RKO (cell line): ENCODE data around the gene B3GALNT2.
"Not testable (repeated sequence)": the region's sequence is repeated elsewhere in the genome, so short reads cannot be mapped to it uniquely, and the experiment has no call there.

Experiments
- DNase-seq: peaks from one replicate; pipeline ENCODE4 v3.0.0-alpha.2; 2016; ENCODE audit warnings: low spot score

Gene B3GALNT2

GRCh38 chr1:235504122-235504493 lies at the start of gene B3GALNT2:
TSS of gene B3GALNT2 (minus strand) at chr1:235504452. CDS start at chr1:235504252, 200 bp downstream.
- no peak for DNase-seq

DNA sequence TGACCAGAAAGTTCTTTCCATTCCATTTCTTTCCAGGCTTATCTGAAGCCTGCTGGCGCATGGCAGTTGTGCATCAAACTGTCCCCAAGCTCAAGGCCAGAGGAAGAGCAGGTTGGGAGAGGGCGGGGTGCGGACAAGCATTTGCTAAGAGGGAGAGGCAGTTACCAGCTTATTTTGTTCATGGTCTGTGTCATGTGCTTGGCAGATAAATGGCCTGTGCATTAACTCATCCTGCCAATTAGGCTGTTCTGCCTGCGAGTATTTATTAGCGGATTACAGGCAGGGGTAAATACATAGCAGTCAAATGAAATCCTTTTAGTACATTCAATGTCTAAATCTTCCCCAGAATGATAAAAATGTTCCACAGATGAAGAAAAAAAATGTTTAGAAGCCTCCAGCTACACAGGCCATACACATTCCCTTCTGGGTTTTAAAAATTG lies 48.9 kb upstream of the B3GALNT2 start:
- no peak for DNase-seq

DNA sequence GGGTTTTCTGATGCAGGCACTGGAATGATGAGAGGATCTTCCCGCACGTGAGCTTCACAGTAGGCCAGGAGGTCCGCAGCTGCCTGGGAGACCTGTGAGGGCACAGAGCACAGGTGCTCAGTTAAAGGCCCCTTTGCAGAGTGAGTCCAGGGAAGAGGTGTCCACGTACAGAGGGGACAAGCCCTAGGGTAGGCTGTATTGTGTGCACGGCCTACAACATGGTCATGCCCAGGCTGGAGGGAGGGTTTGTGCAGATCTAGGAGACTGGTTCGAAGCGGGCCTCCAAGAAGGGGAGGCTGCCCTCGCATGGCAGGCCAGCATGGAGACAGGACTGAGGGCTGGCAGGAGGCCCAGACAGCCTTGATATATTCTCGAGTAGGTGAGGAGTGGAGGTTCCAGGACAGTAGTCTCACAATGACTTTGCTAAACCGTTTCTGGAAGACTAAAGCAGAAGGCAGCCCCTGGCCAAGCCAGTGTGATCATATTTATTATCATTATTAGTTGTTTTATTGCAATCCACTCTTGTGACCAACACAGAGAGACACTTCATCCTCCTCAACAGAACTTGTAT lies 48.0 kb upstream of the B3GALNT2 start:
- no peak for DNase-seq

DNA sequence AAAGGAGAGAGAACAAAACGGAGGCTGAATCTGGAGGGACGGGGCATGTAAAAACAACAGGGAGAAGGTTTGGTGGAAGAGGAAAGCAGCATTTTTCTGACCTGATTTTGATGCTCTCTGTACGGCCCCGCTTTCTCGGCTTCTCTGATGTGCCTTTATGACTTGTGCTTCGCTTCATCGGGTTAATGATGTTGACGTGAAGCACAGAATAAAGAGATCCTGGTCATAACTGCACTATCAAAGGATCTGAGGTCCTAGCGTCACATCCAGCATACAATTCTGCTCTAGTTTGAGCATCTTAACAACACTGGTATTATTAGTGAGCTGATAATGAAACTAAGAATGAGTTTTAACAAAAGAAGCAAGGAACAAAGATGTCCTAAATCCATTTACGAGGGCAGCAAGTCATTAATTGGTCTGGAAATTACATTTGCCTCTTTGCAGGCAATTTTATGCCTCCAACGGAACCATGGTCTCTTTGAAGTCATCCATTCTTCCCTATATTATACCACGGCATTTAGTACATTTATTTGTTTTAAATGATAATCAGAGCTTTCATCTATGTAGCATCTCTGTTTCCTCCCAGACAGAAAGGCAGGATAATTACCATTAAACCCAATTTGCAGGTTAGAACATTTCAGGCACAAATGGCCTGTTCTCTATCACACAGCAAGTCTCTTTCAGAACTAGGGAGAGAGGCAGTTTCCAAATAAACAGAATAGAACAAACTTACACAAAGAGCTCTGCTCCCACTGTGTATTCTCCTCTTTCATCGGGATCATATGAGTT lies 45.3 kb upstream of the B3GALNT2 start:
- DNase-seq: no peak

GRCh38 chr1:235546369-235547155 lies 42.3 kb upstream of the B3GALNT2 start:
- not testable (repeated sequence) for DNase-seq

GRCh38 chr1:235545292-235545930 lies 41.2 kb upstream of the B3GALNT2 start:
- DNase-seq: no peak

DNA sequence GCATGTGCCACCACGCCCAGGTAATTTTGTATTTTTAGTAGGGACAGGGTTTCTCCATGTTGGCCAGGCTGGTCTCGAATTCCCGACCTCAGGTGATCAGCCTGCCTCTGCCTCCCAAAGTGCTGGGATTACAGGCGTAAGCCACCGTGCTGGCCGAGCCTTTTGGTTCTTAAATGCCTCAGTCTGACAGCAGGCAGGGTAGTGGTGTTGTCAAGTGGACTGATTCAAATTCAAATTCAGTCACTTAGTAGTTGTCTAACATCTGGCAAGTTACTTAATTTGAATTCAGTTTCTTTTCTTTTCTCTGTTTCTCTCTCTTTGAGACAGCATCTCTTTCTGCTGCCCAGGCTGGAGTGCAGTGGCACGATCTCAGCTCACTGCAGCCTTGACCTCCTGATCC lies 38.6 kb upstream of the B3GALNT2 start:
- DNase-seq: not testable (repeated sequence)

DNA sequence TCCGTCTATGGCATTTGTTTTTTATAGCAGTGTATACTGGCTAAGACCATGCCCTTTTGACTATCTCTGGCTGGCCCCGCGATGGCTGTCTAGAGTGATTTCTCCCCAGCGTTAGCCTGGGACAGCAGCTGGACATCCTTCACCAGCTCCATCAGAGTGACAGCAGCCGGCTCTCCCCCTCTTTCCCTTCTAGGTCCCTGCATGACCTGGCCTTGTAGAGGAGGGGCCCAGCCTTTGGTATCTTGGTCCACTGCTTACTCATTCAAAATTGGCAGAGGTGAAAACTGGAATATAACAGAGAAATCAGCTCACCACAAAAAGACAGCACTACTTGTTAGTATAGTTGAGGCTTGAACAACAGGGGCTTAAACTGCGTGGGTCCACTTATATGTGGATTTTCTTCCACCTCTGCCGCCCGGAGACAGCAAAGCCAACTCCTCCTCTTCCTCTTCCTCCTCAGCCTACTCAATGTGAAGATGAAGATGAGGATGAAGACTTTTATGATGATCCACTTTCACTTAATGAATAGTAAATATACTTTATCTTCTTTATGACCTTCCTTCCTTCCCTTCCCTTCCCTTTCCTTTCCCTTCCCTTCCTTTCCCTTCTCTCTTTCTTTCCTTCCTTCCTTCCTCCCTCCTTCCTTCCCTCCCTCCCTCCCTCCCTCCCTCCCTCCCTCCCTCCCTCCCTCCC lies 29.4 kb upstream of the B3GALNT2 start:
- DNase-seq: no peak

GRCh38 chr1:235532360-235532759 lies 28.1 kb upstream of the B3GALNT2 start:
- DNase-seq: peak; percentile 50

DNA sequence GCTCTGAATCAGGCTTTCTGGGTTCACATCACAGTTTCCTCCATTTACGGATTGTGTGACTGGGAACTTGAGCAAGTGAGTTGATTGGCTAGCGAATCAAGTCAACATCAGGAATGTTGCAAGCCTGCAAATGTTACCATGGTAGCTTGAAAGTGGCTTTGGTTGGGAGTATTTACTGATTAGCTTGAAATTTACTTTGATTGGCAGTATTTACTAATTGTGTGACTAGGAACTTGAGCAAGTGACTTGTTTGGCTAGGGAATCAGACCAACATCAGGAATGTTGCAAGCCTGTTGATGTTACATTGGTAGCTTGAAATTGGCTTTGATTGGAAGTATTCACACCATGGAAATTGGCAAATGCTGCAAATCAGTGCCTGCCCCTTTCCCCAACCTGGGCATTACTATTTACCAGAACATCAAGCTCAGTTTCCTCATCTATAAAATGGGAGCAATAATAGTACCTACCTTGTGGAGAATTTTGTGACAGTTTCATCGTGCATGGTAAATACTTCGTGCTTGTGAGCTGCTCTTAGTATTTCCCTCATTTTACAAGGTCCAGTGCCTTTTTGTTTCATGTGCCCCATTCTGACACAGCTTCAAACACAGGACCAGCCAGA lies 23.1 kb upstream of the B3GALNT2 start:
- DNase-seq: no peak

DNA sequence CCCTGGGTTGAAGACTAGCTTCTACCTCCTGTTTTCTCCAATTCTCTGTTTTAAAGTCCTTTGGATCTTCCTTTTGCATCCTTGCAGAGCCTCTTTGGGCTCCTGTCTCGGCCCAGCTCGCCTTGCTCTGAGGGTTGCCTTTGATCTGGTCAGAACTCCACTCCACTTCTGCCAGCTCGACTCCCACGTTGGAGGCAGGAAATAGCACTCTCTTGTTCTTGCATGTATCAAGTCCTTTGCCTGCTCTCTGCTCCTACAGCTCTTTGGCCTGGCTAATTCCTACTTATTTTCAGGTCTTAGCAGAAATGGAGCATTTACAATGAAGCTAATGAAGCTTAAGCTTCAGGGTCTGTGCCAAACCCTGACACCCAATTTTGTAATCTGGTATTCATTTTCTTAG lies 21.1 kb upstream of the B3GALNT2 start:
- no peak for DNase-seq

DNA sequence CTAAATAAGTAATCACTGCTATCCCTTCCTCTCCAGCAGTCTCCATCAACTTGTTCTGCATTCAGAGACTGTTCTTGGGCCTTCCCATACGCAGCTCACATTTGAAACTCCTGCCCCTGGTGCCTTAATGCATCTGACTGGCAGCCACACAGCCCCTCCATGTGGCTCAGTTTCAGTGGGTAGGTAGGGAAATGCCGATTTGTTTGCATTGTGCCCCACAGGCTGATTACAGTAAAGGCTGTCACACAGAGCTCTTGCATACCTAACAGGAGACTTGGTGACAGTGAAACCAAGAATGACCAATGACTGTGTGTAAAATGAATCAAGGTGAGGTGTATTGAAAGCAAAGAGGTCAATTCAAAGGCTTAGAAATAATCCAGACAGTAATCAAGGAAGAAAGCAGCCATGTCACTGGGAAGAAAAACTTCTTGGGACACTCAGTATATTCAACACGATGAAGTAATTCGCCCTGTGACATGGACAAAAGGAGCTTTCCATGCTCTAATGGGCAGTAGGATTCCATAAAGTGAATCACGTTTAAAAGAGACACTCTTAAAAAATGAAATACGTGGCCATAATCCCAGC lies 12.7 kb upstream of the B3GALNT2 start:
- DNase-seq: no peak

DNA sequence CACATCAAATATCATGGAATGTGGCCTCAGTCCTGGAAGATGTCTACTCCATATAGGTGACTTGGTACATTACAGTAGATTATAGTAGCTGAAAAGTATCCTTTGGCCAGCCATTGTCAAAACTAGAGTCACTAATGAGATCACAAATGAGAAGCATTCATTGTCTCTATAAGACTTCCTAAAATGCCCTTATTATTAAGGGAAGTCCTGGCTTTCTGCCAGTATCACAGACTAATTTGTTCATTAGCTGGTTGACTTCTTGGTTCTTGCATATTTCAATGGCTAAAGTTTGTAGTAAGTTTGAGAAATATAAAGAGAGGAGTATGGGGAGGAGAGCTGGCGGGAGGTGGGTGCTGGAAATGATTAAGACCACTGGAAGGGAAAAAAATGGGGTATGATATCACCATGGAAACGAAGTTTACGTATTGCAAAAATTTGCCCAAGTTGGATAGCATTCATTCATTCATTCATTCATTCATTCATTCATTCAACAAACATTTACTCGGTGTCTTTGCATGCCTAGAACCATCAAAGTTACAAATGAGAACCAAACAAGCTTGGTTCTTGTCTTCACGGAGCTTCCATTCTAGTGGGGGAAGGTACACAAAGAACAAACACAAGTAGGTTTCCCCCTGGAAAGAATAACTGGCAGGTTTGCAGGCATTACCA lies 11.7 kb upstream of the B3GALNT2 start:
- no peak for DNase-seq

- DNase-seq: peak; percentile 79
Measured at GRCh38 chr1:235513495-235514366, 9.5 kb upstream of the B3GALNT2 start.

DNA sequence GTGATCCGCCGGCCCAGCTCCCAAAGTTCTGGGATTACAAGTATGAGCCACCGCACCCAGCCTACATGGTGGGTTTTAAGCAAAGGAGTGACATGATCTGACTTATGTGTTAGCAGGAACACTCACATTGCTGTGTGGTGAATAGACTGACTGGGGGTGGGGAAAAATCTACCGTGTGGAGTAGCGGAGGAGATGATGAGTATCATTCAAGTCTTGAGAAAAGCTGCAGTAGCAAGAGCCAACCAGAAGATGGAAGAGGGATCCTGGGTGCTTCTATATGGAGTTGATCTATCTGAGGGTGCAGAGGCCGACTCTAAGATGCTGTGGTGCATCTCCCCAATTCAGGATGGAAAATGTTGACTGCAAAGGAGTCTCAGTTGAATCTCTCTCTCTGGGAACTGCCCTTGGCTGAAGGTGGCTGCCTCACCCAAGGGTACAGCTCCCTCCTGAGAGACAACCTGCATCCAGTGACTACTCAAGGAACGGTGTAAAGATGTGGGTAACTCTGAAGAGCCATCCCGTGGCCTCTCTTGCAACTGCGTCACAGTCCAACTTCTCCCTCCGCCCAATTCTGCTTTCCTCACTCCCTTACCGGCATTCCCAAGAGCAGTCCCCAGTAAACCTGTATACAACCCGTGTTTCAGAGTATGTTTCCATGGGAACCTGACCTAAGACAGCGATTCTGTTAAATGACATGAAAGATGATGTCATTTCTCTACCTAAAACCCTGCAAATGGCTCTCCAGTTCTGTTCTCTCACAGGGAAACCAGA lies 7.4 kb upstream of the B3GALNT2 start:
- peak; percentile 59 for DNase-seq

DNA sequence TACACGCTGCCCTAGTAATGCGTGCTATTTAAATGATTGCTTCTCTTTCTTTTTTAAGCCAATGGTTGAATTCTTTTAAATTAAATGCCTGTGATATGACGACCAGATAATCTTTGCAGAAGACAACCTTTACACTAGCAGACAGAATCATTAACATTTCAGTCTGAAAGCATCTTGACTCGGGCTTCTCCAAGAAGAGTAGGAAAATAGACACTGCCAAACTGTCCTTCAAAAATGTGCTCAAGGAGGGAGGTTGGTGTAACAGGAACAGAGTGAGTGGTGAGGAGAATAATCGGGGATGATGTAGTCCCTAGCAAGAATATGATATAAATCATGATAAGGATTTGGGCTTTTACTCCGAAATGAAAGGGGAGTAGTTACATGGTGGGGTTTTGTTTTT lies 6.6 kb upstream of the B3GALNT2 start:
- DNase-seq: no peak

- DNase-seq: no peak
Measured at GRCh38 chr1:235507623-235508022, 3.4 kb upstream of the B3GALNT2 start.

DNA sequence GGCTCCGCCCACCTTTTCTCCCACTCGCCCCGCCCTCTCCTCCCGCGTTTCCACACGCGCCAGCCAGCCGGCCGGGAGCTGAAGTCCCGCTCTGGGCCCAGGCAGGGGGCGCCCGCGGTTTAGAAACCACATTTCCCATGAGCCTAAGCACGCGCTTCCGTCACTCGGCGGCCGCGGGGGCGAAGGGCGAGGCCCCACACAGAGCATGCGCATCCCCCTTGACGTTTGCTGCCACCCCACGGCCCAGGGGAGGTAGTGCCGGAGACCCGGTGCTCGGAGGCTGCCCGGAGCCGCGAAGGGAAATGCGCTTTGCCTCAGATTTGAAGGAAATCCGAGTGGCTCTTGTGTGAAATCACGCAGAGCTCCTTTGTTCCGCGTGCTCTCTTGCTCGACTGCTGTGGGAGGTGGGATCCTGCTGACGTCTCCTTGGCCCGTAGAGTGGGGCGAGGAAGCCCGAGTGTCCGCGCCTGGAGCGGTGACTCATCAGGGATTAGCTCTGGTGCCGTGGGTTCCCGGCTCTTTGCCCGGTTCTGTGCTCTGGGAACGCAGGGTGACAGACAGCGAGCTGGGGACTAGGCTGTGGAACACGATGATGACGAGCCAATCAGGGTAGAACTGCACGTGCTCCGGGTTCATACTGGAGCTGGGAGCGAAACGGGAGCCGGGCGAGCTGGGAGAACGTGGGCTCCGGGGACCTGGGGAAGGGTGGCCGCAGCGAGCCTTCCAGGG lies 406 bp upstream of the B3GALNT2 start:
- peak; percentile 98 for DNase-seq
